K562 (cell line): Measurements from ENCODE around the gene SPHK1. TPM values are rescaled to one million over a fixed set of nuclear protein-coding genes. Genes with fewer than 3 reads are reported as not detected.

Source experiments
- ARID4B ChIP-seq: sonication (generic); formaldehyde crosslinking; IDR thresholded peaks from 2 replicates; pipeline ENCODE4 v1.8.0; 2022; ENCODE audit warnings: mild to moderate bottlenecking, missing genetic modification reagents
- CHD1 ChIP-seq: fragments of 200-600 bp; sonication (generic); IDR thresholded peaks from one replicate; pipeline ENCODE4 v1.6.1; 2012; ENCODE audit warnings: mild to moderate bottlenecking, moderate library complexity, low read length, inconsistent platforms
- CTCFL ChIP-seq: IDR thresholded peaks from 2 replicates; pipeline ENCODE4 v1.6.1; 2011; ENCODE audit warnings: borderline replicate concordance, low read depth, mild to moderate bottlenecking, moderate library complexity, low read length; ENCODE audit not compliant: insufficient read depth, poor library complexity, severe bottlenecking
- NCOR1 ChIP-seq: fragments of 450-650 bp; IDR thresholded peaks from 2 replicates; pipeline ENCODE4 v1.6.1; 2016; ENCODE audit warnings: mild to moderate bottlenecking, moderate library complexity
- NRF1 ChIP-seq, 2 experiments: fragments of 450-650 bp; IDR thresholded peaks in 1 of 2; conservative IDR thresholded peaks in 1 of 2; 2 replicates each; pipeline ENCODE4 v1.6.1; 2014; ENCODE audit warnings: mild to moderate bottlenecking in 2 of 2
- TFAP4 ChIP-seq: sonication (generic); formaldehyde crosslinking; IDR thresholded peaks from 2 replicates; pipeline ENCODE4 v1.8.0; 2022; ENCODE audit warnings: missing genetic modification reagents, mild to moderate bottlenecking, moderate library complexity, borderline replicate concordance
- ZBTB11 ChIP-seq, 3 experiments: fragments of 200-800 bp in 1 of 3; fragments of 250-450 bp in 1 of 3; fragments of 450-650 bp in 1 of 3; sonication (Bioruptor Pico) in 1 of 3; sonication (Bioruptor generic) in 1 of 3; formaldehyde crosslinking in 1 of 3; IDR thresholded peaks; 2 replicates each; pipeline versions ENCODE4 v1.6.1 to v1.8.0; 2016 to 2022; ENCODE audit warnings: mild to moderate bottlenecking in 2 of 3, missing genetic modification characterization in 2 of 3, missing compliant biosample characterization in 1 of 3, moderate library complexity in 1 of 3
- polyA plus RNA-seq, 8 experiments: library from polyadenylated mRNA; depleted of rRNA in 4 of 8; stranded (reverse) in 5 of 8; unstranded in 3 of 8; fragments of >200 nt; fragmentation: Nextera tagmentation in 2 of 8; fragmentation: Illumina TruSeq in 1 of 8; extraction: Ambion mirVana in 2 of 8; extraction: Trizol in 1 of 8; gene quantifications; 2 replicates each; pipeline versions ENCODE4 v1.2.1 to v1.2.3, GENCODE V29; 2011 to 2014; ENCODE audit warnings: inconsistent platforms in 1 of 8, missing spikeins in 1 of 8
- total RNA-seq, 7 experiments: library from RNA; depleted of rRNA in 6 of 7; stranded (reverse); fragments of >200 nt in 6 of 7; fragmentation: Illumina TruSeq in 2 of 7; extraction: Trizol in 2 of 7; gene quantifications; 2 replicates each; pipeline versions ENCODE4 v1.2.1 to v1.2.3, GENCODE V29; 2011 to 2021; ENCODE audit warnings: low replicate concordance in 1 of 7

Gene SPHK1
- total and polyA plus RNA-seq, 9 of the 15 experiments (the other 6 are each of a cell fraction or from before 2014, with no cell fraction given): 0.21 to 60.3 (median 14.5) TPM

GRCh38 chr17:76384987-76385891 is 830 bp downstream of the SPHK1 start (continued):
- no peak for TF ChIP-seq CTCFL
- TF ChIP-seq ARID4B (CRISPR knock-in tag): peak; percentile 52; the same call in 1 of the 2 replicates
- 0 out of 2 replicates have a peak, but pooled peaks have one; percentile 57 for TF ChIP-seq TFAP4 (CRISPR knock-in tag)
- TF ChIP-seq NCOR1: peak; percentile 59
- TF ChIP-seq ZBTB11 (CRISPR knock-in tag; IDR thresholded peaks at IDR 0.05): 0 out of 6 replicates have a peak, but pooled peaks of 1 of the 3 experiments have one; percentile 0
- peak; percentile 84 for TF ChIP-seq CHD1
- peak; percentile 31 to 48 for TF ChIP-seq NRF1 (conservative IDR thresholded peaks at IDR 0.05 in 1 of 2, IDR thresholded peaks at IDR 0.05 in 1 of 2)
